Measurements from ENCODE around the gene TAS2R41. TPM values are rescaled to one million over a fixed set of nuclear protein-coding genes. Genes with fewer than 3 reads are reported as not detected.

TAS2R41 gene
- total and polyA plus RNA-seq, 2 of the 13 experiments (the other 11 are each of a cell fraction or from before 2014, with no cell fraction given) = not detected

- in situ Hi-C loops (cut with HindIII; ENCODE audit: extremely low pct_ligation_motif_present, low pct_unique_long_range_greater_than_20kb) (no loop called here), intact Hi-C loops (cut with micrococcal nuclease; ENCODE audit: unreplicated experiment) (no loop called here)
- BruUV-seq (replicated peaks) = no TSS peak
- Histone ChIP-seq H3K36me3 (replicated peaks in 1 of 2; ENCODE audit: control insufficient read depth in 1 of 2, insufficient read depth in 2 of 2, low read length in 2 of 2) (no peaks in the 10 kb centered on the region), H3K9me3 (ENCODE audit: low read length) (no peaks in the 10 kb centered on the region), H3K9ac (ENCODE audit: insufficient read depth, low read depth, low read length) (no peak overlapping the region), H3K27me3 (ENCODE audit: control insufficient read depth in 1 of 2, insufficient read depth in 2 of 2, low read length in 2 of 2) (peaks cover 0 to 8% of the 10 kb centered on the region in 2 experiments; a peak in 2 of 5 replicates), H3K27ac (ENCODE audit: extremely low read length, insufficient read depth, low read length) (no peak overlapping the region), H3K4me3 (replicated peaks in 1 of 3; ENCODE audit: insufficient read depth in 1 of 3, low read depth in 2 of 3, low read length in 3 of 3) (no peak overlapping the region), H4K20me1 (ENCODE audit: insufficient read depth, low read length) (no peaks in the 10 kb centered on the region), H2AFZ (ENCODE audit: low read length) (no peak overlapping the region), H3K4me2 (ENCODE audit: low read depth, low read length) (no peak overlapping the region), H3K79me2 (ENCODE audit: insufficient read depth, low read length) (no peaks in the 10 kb centered on the region), H3K4me1 (ENCODE audit: insufficient read depth, low read length) (no peaks in the 10 kb centered on the region)
- DNase-seq (ENCODE audit: low spot score) (no peak), FAIRE-seq (no peak), ATAC-seq (no peak)
- POLR2A ChIA-PET = no interaction called here
- CTCF ChIA-PET (ENCODE audit: low intra/inter-chr PET ratio, low total read pairs) = no interaction called here
- WGBS (ENCODE audit: low lambda C conversion rate) = 37% methylated on average over 3 of the region's 3 CpGs
- TF ChIP-seq KDM2A (CRISPR knock-in tag; IDR thresholded peaks at IDR 0.05; ENCODE audit: borderline replicate concordance, low read depth) (no peak), ZNF468 (CRISPR knock-in tag; IDR thresholded peaks at IDR 0.05) (no peak), TAF15 (IDR thresholded peaks at IDR 0.05; ENCODE audit: low read depth, low read length, poor library complexity, severe bottlenecking) (no peak), HHEX (CRISPR knock-in tag; IDR thresholded peaks at IDR 0.05) (no peak), RFX5 (IDR thresholded peaks at IDR 0.05; ENCODE audit: low read depth, low read length) (no peak), HMGA1 (CRISPR knock-in tag; conservative IDR thresholded peaks at IDR 0.05) (no peak)
- TF ChIP-seq, protein P1, sequence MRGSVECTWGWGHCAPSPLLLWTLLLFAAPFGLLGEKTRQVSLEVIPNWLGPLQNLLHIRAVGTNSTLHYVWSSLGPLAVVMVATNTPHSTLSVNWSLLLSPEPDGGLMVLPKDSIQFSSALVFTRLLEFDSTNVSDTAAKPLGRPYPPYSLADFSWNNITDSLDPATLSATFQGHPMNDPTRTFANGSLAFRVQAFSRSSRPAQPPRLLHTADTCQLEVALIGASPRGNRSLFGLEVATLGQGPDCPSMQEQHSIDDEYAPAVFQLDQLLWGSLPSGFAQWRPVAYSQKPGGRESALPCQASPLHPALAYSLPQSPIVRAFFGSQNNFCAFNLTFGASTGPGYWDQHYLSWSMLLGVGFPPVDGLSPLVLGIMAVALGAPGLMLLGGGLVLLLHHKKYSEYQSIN (CRISPR knock-in tag; IDR thresholded peaks at IDR 0.05; ENCODE audit: borderline replicate concordance) = no peak
Measured at GRCh38 chr7:143514995-143515735, 37.5 kb downstream of the TAS2R41 start.

DNA sequence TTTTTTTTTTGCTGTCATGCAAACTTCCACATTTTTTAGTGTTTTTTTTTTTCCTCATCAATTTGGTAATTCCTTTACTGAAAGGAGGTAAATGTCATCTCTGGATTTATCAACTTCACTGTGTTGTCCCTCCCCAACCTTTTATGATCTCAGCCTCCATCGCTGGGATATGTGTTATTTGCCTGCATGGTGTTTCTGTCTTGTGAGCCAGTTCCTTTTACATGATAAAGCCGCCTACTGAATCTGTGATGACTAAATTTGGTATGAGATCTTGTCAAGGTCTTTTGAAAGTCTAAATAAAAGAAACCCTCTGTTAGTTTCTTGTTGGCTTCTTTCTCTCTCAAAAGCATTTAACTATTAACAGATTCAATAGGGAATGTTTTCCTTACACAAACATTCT is 39.3 kb downstream of the TAS2R41 start:
- no peak overlapping the region for H3K4me3 ChIP-seq (replicated peaks in 1 of 3; ENCODE audit: insufficient read depth in 1 of 3, low read depth in 2 of 3, low read length in 3 of 3)
- H3K4me2 ChIP-seq (ENCODE audit: low read depth, low read length) = no peak overlapping the region
- POLR2A ChIA-PET = no interaction called here
- 12% methylated on average over 2 of the region's 2 CpGs for WGBS (ENCODE audit: low lambda C conversion rate)
- no peaks in the 10 kb centered on the region for H3K36me3 ChIP-seq (replicated peaks in 1 of 2; ENCODE audit: control insufficient read depth in 1 of 2, insufficient read depth in 2 of 2, low read length in 2 of 2)
- intact Hi-C loops (cut with micrococcal nuclease; ENCODE audit: unreplicated experiment) = no loop called here
- ATAC-seq (no peak), DNase-seq (ENCODE audit: low spot score) (no peak), FAIRE-seq (no peak)
- no peak overlapping the region for H2AFZ ChIP-seq (ENCODE audit: low read length)
- H3K9me3 ChIP-seq (ENCODE audit: low read length) = no peaks in the 10 kb centered on the region
- no peak overlapping the region for H3K27ac ChIP-seq (ENCODE audit: extremely low read length, insufficient read depth, low read length)
- in situ Hi-C loops (cut with HindIII; ENCODE audit: extremely low pct_ligation_motif_present, low pct_unique_long_range_greater_than_20kb) = no loop called here
- H3K27me3 ChIP-seq (ENCODE audit: control insufficient read depth in 1 of 2, insufficient read depth in 2 of 2, low read length in 2 of 2) = peaks cover 0 to 8% of the 10 kb centered on the region in 2 experiments; a peak in 2 of 5 replicates
- no TSS peak for BruUV-seq (replicated peaks)
- H4K20me1 ChIP-seq (ENCODE audit: insufficient read depth, low read length) = no peaks in the 10 kb centered on the region
- no peak overlapping the region for H3K9ac ChIP-seq (ENCODE audit: insufficient read depth, low read depth, low read length)
- CTCF ChIA-PET (ENCODE audit: low intra/inter-chr PET ratio, low total read pairs) = no interaction called here
- no peaks in the 10 kb centered on the region for H3K79me2 ChIP-seq (ENCODE audit: insufficient read depth, low read length)
- H3K4me1 ChIP-seq (ENCODE audit: insufficient read depth, low read length) = no peaks in the 10 kb centered on the region
- TF ChIP-seq ZNF792 (CRISPR knock-in tag; IDR thresholded peaks at IDR 0.05) = no peak
- TF ChIP-seq RBAK (CRISPR knock-in tag; IDR thresholded peaks at IDR 0.05) = no peak
- TF ChIP-seq THAP9 (CRISPR knock-in tag; IDR thresholded peaks at IDR 0.05; ENCODE audit: borderline replicate concordance) = no peak
- TF ChIP-seq, protein P2, sequence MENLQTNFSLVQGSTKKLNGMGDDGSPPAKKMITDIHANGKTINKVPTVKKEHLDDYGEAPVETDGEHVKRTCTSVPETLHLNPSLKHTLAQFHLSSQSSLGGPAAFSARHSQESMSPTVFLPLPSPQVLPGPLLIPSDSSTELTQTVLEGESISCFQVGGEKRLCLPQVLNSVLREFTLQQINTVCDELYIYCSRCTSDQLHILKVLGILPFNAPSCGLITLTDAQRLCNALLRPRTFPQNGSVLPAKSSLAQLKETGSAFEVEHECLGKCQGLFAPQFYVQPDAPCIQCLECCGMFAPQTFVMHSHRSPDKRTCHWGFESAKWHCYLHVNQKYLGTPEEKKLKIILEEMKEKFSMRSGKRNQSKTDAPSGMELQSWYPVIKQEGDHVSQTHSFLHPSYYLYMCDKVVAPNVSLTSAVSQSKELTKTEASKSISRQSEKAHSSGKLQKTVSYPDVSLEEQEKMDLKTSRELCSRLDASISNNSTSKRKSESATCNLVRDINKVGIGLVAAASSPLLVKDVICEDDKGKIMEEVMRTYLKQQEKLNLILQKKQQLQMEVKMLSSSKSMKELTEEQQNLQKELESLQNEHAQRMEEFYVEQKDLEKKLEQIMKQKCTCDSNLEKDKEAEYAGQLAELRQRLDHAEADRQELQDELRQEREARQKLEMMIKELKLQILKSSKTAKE (CRISPR knock-in tag; IDR thresholded peaks at IDR 0.05; ENCODE audit: borderline replicate concordance) = no peak
- no peak for TF ChIP-seq YEATS2 (CRISPR knock-in tag; IDR thresholded peaks at IDR 0.05; ENCODE audit: borderline replicate concordance)
